Measurements from ENCODE around the gene SUN5.

DNA sequence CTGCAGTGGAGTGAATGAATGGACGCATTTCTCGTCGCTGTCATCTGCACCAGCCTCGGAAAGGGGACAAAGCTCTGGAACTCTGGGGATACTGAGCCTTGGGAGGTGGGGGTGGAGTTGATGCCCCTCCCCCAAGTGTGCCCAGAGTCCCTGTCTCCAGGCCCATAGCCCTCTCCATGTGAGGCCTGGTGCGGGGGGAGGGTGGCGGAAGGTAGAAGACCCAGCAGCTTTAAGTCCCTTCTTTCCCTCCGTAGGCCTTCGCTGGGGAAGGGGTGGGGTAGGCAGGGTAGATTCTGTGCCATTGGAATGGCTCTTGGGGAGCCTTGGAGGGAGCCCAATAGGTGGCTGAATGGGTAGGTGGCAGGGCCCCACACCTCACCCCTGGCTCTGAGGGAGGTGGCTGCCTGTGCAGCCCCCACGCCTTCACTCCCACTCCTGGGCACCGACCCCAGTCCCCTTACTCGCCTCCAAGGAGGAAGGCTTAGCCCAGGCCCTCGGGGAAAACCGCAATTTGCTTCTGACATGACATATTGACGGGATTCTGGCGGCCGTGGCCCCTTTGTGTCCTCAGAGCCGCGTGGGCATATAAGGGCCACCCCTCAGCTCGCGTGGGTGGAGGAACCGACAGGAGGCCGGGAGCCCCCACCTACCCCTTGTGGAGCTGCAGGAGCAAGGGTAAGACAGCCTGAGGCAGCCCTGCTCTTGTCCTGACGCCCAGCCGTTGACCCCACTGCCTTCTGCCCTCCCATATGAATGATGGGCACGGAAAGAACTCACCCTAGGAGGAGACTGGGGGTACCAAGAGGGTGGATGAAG lies 49.3 kb upstream of the SUN5 start, which contains the start of gene BPIFB3:
- TF ChIP-seq CHD2 (IDR thresholded peaks at IDR 0.05; ENCODE audit: low read length) (no peak), POLR2AphosphoS5 (IDR thresholded peaks at IDR 0.05; ENCODE audit: low read depth, low read length) (no peak), GABPA (IDR thresholded peaks at IDR 0.05; ENCODE audit: borderline replicate concordance, insufficient read depth, low read length) (no peak), CEBPB (IDR thresholded peaks at IDR 0.05; ENCODE audit: low read depth, low read length) (no peak), KDM1A (IDR thresholded peaks at IDR 0.05; ENCODE audit: borderline replicate concordance, low read length) (no peak), POLR2A (IDR thresholded peaks at IDR 0.05; ENCODE audit: control extremely low read depth in 1 of 2, low read depth in 2 of 2, low read length in 2 of 2) (no peak), RXRA (IDR thresholded peaks at IDR 0.05; ENCODE audit: insufficient read depth, low read depth, low read length) (no peak), TEAD4 (IDR thresholded peaks at IDR 0.05; ENCODE audit: low read depth, low read length) (no peak), NANOG (IDR thresholded peaks at IDR 0.05; ENCODE audit: insufficient read depth, low read depth, low read length, poor library complexity, severe bottlenecking) (no peak), JUN (IDR thresholded peaks at IDR 0.05; ENCODE audit: low read depth, low read length) (no peak), EP300 (IDR thresholded peaks at IDR 0.05; ENCODE audit: borderline replicate concordance in 1 of 2, low read depth in 2 of 2, low read length in 2 of 2) (no peak), HDAC6 (IDR thresholded peaks at IDR 0.05; ENCODE audit: low read depth, low read length) (no peak)
- TF ChIP-seq, protein P1, sequence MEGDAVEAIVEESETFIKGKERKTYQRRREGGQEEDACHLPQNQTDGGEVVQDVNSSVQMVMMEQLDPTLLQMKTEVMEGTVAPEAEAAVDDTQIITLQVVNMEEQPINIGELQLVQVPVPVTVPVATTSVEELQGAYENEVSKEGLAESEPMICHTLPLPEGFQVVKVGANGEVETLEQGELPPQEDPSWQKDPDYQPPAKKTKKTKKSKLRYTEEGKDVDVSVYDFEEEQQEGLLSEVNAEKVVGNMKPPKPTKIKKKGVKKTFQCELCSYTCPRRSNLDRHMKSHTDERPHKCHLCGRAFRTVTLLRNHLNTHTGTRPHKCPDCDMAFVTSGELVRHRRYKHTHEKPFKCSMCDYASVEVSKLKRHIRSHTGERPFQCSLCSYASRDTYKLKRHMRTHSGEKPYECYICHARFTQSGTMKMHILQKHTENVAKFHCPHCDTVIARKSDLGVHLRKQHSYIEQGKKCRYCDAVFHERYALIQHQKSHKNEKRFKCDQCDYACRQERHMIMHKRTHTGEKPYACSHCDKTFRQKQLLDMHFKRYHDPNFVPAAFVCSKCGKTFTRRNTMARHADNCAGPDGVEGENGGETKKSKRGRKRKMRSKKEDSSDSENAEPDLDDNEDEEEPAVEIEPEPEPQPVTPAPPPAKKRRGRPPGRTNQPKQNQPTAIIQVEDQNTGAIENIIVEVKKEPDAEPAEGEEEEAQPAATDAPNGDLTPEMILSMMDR (IDR thresholded peaks at IDR 0.05; ENCODE audit: control extremely low read depth in 1 of 3, insufficient read depth in 1 of 3, low read depth in 1 of 3, low read length in 3 of 3): no peak
- TF ChIP-seq, protein P2, sequence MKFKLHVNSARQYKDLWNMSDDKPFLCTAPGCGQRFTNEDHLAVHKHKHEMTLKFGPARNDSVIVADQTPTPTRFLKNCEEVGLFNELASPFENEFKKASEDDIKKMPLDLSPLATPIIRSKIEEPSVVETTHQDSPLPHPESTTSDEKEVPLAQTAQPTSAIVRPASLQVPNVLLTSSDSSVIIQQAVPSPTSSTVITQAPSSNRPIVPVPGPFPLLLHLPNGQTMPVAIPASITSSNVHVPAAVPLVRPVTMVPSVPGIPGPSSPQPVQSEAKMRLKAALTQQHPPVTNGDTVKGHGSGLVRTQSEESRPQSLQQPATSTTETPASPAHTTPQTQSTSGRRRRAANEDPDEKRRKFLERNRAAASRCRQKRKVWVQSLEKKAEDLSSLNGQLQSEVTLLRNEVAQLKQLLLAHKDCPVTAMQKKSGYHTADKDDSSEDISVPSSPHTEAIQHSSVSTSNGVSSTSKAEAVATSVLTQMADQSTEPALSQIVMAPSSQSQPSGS (IDR thresholded peaks at IDR 0.05; ENCODE audit: low read length): no peak
